GM23338 (cell line): Measurements from ENCODE around the gene VAMP2. TPM values are rescaled to one million over a fixed set of nuclear protein-coding genes. Genes with fewer than 3 reads are reported as not detected.

Experiments used
- ATAC-seq: fragments of 200-7000 bp; cut with Tn5 transposase; 3 replicates; pipeline ENCODE4 v1.9.1; 2020
- DNase-seq: peaks from one replicate; pipeline ENCODE4 v3.0.0-alpha.2; 2015; ENCODE audit warnings: low spot score
- H2AFZ ChIP-seq: fragments of 200-600 bp; sonication (generic); 2 replicates; pipeline ENCODE4 v1.8.0; 2016; ENCODE audit warnings: antibody characterized with exemption, mild to moderate bottlenecking, moderate library complexity
- H3F3A ChIP-seq: fragments of 200-600 bp; sonication (generic); replicated peaks from 2 replicates; pipeline ENCODE4 v1.8.0; 2017; ENCODE audit warnings: antibody characterized with exemption, mixed run types, low read depth
- H3K27ac ChIP-seq: fragments of 200-600 bp; sonication (generic); 2 replicates; pipeline ENCODE4 v1.6.1; 2016; ENCODE audit warnings: low read depth
- H3K27me3 ChIP-seq: fragments of 200-600 bp; sonication (generic); 2 replicates; pipeline ENCODE4 v1.8.0; 2016; ENCODE audit warnings: mild to moderate bottlenecking, mixed run types, moderate library complexity; ENCODE audit not compliant: insufficient read depth
- H3K36me3 ChIP-seq: fragments of 200-600 bp; sonication (generic); 2 replicates; pipeline ENCODE4 v1.8.0; 2016; ENCODE audit warnings: mild to moderate bottlenecking; ENCODE audit not compliant: insufficient read depth
- H3K4me1 ChIP-seq: fragments of 200-600 bp; sonication (generic); 2 replicates; pipeline ENCODE4 v1.8.0; 2016; ENCODE audit warnings: mild to moderate bottlenecking, moderate library complexity; ENCODE audit not compliant: insufficient read depth
- H3K4me2 ChIP-seq: fragments of 200-600 bp; sonication (generic); 2 replicates; pipeline ENCODE4 v1.7.1; 2017; ENCODE audit warnings: mixed run types
- H3K4me3 ChIP-seq: fragments of 200-600 bp; sonication (generic); 2 replicates; pipeline ENCODE4 v1.6.1; 2016; ENCODE audit warnings: mixed run types
- H3K79me2 ChIP-seq: fragments of 200-600 bp; sonication (generic); replicated peaks from 2 replicates; pipeline ENCODE4 v1.8.0; 2017; ENCODE audit warnings: mild to moderate bottlenecking; ENCODE audit not compliant: insufficient read depth
- H3K9me2 ChIP-seq: fragments of 200-600 bp; sonication (generic); 2 replicates; pipeline ENCODE4 v1.8.0; 2017; ENCODE audit not compliant: insufficient read depth
- H4K20me1 ChIP-seq: fragments of 200-600 bp; sonication (generic); replicated peaks from 2 replicates; pipeline ENCODE4 v1.8.0; 2017; ENCODE audit warnings: mild to moderate bottlenecking; ENCODE audit not compliant: insufficient read depth
- H3K27ac Mint-ChIP-seq: 2 replicates; pipeline ENCODE4 v1.8.0; 2020; ENCODE audit warnings: inconsistent platforms, mild to moderate bottlenecking, moderate library complexity, mixed read lengths
- H3K27me3 Mint-ChIP-seq: 3 replicates; pipeline ENCODE4 v1.8.0; 2022; ENCODE audit warnings: low read depth, mild to moderate bottlenecking, moderate library complexity, mixed read lengths, inconsistent platforms; ENCODE audit not compliant: insufficient read depth, poor library complexity
- H3K36me3 Mint-ChIP-seq: 3 replicates; pipeline ENCODE4 v1.8.0; 2021; ENCODE audit warnings: low read depth, mild to moderate bottlenecking, inconsistent platforms, moderate library complexity, mixed read lengths
- H3K4me1 Mint-ChIP-seq: 3 replicates; pipeline ENCODE4 v1.8.0; 2020; ENCODE audit warnings: mild to moderate bottlenecking, inconsistent platforms, mixed read lengths
- H3K4me3 Mint-ChIP-seq: 3 replicates; pipeline ENCODE4 v1.8.0; 2021; ENCODE audit warnings: moderate library complexity, mild to moderate bottlenecking, inconsistent platforms, mixed read lengths
- H3K9me3 Mint-ChIP-seq: 3 replicates; pipeline ENCODE4 v1.8.0; 2020; ENCODE audit warnings: moderate library complexity, mild to moderate bottlenecking, inconsistent platforms, mixed read lengths
- CREB1 ChIP-seq: fragments of 250-450 bp; sonication (Bioruptor Pico); IDR thresholded peaks from 2 replicates; pipeline ENCODE4 v1.5.0; 2020; ENCODE audit warnings: low read depth, mild to moderate bottlenecking, moderate library complexity
- EZH2 ChIP-seq: fragments of 200-600 bp; sonication (generic); IDR thresholded peaks from one replicate; pipeline ENCODE4 v1.8.0; 2017; ENCODE audit warnings: antibody characterized with exemption, mild to moderate bottlenecking, low read depth; ENCODE audit not compliant: unreplicated experiment
- EZH2phosphoT487 ChIP-seq: fragments of 200-600 bp; sonication (generic); IDR thresholded peaks from one replicate; pipeline ENCODE4 v1.8.1; 2018; ENCODE audit warnings: antibody characterized with exemption; ENCODE audit not compliant: unreplicated experiment
- JUNB ChIP-seq: IDR thresholded peaks from one replicate; pipeline ENCODE4 v1.6.1; 2016; ENCODE audit warnings: antibody characterized with exemption; ENCODE audit not compliant: unreplicated experiment
- NANOG ChIP-seq: IDR thresholded peaks from 2 replicates; pipeline ENCODE4 v1.6.1; 2016; ENCODE audit warnings: antibody characterized with exemption, borderline replicate concordance
- POLR2AphosphoS5 ChIP-seq: IDR thresholded peaks from 2 replicates; pipeline ENCODE4 v1.6.1; 2016; ENCODE audit warnings: antibody characterized with exemption, low read depth
- STAT1 ChIP-seq: IDR thresholded peaks from one replicate; pipeline ENCODE4 v1.6.1; 2016; ENCODE audit warnings: antibody characterized with exemption; ENCODE audit not compliant: unreplicated experiment
- ZNF114 ChIP-seq: fragments of 250-450 bp; sonication (Bioruptor Pico); IDR thresholded peaks from 2 replicates; pipeline ENCODE4 v1.5.0; 2020; ENCODE audit warnings: mild to moderate bottlenecking, moderate library complexity
- ZNF331 ChIP-seq: fragments of 250-450 bp; sonication (Bioruptor Pico); IDR thresholded peaks from 2 replicates; pipeline ENCODE4 v1.5.0; 2020; ENCODE audit warnings: low read depth, mild to moderate bottlenecking, moderate library complexity
- polyA plus RNA-seq: library from polyadenylated mRNA; unstranded; fragments of >200 nt; fragmentation: Nextera tagmentation; extraction: Ambion mirVana; gene quantifications from 2 replicates; pipeline ENCODE4 v1.2.1, GENCODE V29; 2016
- total RNA-seq: library from RNA; depleted of rRNA; stranded (reverse); fragments of >200 nt; shearing (Covaris generic); gene quantifications from 2 replicates; pipeline ENCODE4 v1.2.3, GENCODE V29; 2014
- TF ChIP-seq, protein P1 (sequence below): IDR thresholded peaks from 2 replicates; pipeline ENCODE4 v1.6.1; 2016; ENCODE audit warnings: antibody characterized with exemption
- TF ChIP-seq, protein P2 (sequence below), 2 experiments: fragments of 200-600 bp in 1 of 2; sonication (generic) in 1 of 2; conservative IDR thresholded peaks; 2 replicates each; pipeline versions ENCODE4 v1.5.1 to v1.6.1; 2016 to 2017; ENCODE audit warnings: antibody characterized with exemption in 2 of 2, low read depth in 2 of 2, mild to moderate bottlenecking in 2 of 2, moderate library complexity in 1 of 2
- TF ChIP-seq, protein P3 (sequence below): IDR thresholded peaks from one replicate; pipeline ENCODE4 v1.6.1; 2018; ENCODE audit warnings: antibody characterized with exemption; ENCODE audit not compliant: unreplicated experiment
- TF ChIP-seq, protein P4 (sequence below): fragments of 250-450 bp; sonication (Bioruptor Pico); IDR thresholded peaks from 2 replicates; pipeline ENCODE4 v1.5.0; 2020; ENCODE audit warnings: mild to moderate bottlenecking, moderate library complexity

VAMP2 gene
- total and polyA plus RNA-seq, 2 experiments from 2014 or later: 6.9 to 32.3 TPM

DNA sequence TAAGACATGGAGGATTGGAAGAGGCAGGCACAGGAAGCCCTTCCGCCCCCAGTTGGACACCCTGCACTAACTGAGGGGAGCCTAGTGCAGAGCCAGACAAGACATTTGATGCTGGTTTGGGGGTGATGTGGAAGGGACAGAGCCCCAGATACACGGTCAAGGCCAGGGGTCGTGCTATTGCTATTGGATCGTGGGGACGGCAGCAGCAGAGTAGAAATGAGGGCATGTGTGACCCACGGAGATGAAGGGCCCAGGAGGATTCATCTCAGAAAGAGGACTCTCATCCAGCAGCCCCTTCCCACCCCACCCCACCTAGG is 2.0 kb upstream of the VAMP2 start:
- Mint-ChIP-seq H3K27me3 (peaks cover 16% of the 10 kb centered on the region), H3K9me3 (no peaks in the 10 kb centered on the region), H3K36me3 (peaks cover 16% of the 10 kb centered on the region), H3K4me3 (peak overlapping the region; percentile 92; the same call in 1 of the 3 replicates), H3K27ac (peak overlapping the region; percentile 62; the same call in 1 of the 2 replicates), H3K4me1 (peaks cover 41% of the 10 kb centered on the region)
- Histone ChIP-seq H3K9me2 (no peaks in the 10 kb centered on the region), H4K20me1 (peaks cover 5% of the 10 kb centered on the region), H3K4me3 (peak overlapping the region; percentile 96), H3K79me2 (peaks cover 12% of the 10 kb centered on the region; the same call in 1 of the 2 replicates), H3K36me3 (peaks cover 5% of the 10 kb centered on the region; the same call in 1 of the 2 replicates), H2AFZ (peak overlapping the region; percentile 76), H3K4me2 (peak overlapping the region; percentile 93), H3K27me3 (no peaks in the 10 kb centered on the region), H3K27ac (peak overlapping the region; percentile 100), H3K4me1 (peaks cover 25% of the 10 kb centered on the region), H3F3A (peaks cover 18% of the 10 kb centered on the region; the same call in 1 of the 2 replicates)
- DNase-seq (no peak), ATAC-seq (no peak)
- TF ChIP-seq POLR2AphosphoS5 (no peak), EZH2 (no peak), CREB1 (CRISPR knock-in tag) (no peak), NANOG (no peak), ZNF331 (CRISPR knock-in tag) (no peak), STAT1 (no peak), JUNB (no peak), EZH2phosphoT487 (no peak), ZNF114 (CRISPR knock-in tag) (no peak)
- TF ChIP-seq, protein P1, sequence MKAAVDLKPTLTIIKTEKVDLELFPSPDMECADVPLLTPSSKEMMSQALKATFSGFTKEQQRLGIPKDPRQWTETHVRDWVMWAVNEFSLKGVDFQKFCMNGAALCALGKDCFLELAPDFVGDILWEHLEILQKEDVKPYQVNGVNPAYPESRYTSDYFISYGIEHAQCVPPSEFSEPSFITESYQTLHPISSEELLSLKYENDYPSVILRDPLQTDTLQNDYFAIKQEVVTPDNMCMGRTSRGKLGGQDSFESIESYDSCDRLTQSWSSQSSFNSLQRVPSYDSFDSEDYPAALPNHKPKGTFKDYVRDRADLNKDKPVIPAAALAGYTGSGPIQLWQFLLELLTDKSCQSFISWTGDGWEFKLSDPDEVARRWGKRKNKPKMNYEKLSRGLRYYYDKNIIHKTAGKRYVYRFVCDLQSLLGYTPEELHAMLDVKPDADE: no peak
- TF ChIP-seq, protein P2, sequence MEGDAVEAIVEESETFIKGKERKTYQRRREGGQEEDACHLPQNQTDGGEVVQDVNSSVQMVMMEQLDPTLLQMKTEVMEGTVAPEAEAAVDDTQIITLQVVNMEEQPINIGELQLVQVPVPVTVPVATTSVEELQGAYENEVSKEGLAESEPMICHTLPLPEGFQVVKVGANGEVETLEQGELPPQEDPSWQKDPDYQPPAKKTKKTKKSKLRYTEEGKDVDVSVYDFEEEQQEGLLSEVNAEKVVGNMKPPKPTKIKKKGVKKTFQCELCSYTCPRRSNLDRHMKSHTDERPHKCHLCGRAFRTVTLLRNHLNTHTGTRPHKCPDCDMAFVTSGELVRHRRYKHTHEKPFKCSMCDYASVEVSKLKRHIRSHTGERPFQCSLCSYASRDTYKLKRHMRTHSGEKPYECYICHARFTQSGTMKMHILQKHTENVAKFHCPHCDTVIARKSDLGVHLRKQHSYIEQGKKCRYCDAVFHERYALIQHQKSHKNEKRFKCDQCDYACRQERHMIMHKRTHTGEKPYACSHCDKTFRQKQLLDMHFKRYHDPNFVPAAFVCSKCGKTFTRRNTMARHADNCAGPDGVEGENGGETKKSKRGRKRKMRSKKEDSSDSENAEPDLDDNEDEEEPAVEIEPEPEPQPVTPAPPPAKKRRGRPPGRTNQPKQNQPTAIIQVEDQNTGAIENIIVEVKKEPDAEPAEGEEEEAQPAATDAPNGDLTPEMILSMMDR (conservative IDR thresholded peaks at IDR 0.05; ENCODE audit: low read depth in 2 of 2): no peak
- TF ChIP-seq, protein P3, sequence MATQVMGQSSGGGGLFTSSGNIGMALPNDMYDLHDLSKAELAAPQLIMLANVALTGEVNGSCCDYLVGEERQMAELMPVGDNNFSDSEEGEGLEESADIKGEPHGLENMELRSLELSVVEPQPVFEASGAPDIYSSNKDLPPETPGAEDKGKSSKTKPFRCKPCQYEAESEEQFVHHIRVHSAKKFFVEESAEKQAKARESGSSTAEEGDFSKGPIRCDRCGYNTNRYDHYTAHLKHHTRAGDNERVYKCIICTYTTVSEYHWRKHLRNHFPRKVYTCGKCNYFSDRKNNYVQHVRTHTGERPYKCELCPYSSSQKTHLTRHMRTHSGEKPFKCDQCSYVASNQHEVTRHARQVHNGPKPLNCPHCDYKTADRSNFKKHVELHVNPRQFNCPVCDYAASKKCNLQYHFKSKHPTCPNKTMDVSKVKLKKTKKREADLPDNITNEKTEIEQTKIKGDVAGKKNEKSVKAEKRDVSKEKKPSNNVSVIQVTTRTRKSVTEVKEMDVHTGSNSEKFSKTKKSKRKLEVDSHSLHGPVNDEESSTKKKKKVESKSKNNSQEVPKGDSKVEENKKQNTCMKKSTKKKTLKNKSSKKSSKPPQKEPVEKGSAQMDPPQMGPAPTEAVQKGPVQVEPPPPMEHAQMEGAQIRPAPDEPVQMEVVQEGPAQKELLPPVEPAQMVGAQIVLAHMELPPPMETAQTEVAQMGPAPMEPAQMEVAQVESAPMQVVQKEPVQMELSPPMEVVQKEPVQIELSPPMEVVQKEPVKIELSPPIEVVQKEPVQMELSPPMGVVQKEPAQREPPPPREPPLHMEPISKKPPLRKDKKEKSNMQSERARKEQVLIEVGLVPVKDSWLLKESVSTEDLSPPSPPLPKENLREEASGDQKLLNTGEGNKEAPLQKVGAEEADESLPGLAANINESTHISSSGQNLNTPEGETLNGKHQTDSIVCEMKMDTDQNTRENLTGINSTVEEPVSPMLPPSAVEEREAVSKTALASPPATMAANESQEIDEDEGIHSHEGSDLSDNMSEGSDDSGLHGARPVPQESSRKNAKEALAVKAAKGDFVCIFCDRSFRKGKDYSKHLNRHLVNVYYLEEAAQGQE: no peak
- TF ChIP-seq, protein P4, sequence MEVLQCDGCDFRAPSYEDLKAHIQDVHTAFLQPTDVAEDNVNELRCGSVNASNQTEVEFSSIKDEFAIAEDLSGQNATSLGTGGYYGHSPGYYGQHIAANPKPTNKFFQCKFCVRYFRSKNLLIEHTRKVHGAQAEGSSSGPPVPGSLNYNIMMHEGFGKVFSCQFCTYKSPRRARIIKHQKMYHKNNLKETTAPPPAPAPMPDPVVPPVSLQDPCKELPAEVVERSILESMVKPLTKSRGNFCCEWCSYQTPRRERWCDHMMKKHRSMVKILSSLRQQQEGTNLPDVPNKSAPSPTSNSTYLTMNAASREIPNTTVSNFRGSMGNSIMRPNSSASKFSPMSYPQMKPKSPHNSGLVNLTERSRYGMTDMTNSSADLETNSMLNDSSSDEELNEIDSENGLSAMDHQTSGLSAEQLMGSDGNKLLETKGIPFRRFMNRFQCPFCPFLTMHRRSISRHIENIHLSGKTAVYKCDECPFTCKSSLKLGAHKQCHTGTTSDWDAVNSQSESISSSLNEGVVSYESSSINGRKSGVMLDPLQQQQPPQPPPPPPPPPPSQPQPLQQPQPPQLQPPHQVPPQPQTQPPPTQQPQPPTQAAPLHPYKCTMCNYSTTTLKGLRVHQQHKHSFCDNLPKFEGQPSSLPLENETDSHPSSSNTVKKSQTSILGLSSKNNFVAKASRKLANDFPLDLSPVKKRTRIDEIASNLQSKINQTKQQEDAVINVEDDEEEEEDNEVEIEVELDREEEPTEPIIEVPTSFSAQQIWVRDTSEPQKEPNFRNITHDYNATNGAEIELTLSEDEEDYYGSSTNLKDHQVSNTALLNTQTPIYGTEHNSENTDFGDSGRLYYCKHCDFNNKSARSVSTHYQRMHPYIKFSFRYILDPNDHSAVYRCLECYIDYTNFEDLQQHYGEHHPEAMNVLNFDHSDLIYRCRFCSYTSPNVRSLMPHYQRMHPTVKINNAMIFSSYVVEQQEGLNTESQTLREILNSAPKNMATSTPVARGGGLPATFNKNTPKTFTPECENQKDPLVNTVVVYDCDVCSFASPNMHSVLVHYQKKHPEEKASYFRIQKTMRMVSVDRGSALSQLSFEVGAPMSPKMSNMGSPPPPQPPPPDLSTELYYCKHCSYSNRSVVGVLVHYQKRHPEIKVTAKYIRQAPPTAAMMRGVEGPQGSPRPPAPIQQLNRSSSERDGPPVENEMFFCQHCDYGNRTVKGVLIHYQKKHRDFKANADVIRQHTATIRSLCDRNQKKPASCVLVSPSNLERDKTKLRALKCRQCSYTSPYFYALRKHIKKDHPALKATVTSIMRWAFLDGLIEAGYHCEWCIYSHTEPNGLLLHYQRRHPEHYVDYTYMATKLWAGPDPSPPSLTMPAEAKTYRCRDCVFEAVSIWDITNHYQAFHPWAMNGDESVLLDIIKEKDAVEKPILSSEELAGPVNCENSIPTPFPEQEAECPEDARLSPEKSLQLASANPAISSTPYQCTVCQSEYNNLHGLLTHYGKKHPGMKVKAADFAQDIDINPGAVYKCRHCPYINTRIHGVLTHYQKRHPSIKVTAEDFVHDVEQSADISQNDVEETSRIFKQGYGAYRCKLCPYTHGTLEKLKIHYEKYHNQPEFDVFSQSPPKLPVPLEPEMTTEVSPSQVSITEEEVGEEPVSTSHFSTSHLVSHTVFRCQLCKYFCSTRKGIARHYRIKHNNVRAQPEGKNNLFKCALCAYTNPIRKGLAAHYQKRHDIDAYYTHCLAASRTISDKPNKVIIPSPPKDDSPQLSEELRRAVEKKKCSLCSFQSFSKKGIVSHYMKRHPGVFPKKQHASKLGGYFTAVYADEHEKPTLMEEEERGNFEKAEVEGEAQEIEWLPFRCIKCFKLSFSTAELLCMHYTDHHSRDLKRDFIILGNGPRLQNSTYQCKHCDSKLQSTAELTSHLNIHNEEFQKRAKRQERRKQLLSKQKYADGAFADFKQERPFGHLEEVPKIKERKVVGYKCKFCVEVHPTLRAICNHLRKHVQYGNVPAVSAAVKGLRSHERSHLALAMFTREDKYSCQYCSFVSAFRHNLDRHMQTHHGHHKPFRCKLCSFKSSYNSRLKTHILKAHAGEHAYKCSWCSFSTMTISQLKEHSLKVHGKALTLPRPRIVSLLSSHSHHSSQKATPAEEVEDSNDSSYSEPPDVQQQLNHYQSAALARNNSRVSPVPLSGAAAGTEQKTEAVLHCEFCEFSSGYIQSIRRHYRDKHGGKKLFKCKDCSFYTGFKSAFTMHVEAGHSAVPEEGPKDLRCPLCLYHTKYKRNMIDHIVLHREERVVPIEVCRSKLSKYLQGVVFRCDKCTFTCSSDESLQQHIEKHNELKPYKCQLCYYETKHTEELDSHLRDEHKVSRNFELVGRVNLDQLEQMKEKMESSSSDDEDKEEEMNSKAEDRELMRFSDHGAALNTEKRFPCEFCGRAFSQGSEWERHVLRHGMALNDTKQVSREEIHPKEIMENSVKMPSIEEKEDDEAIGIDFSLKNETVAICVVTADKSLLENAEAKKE (CRISPR knock-in tag): no peak
